ENCODE data around the gene ARNT2. TPM values are rescaled to one million over a fixed set of nuclear protein-coding genes. Genes with fewer than 3 reads are reported as not detected.

Gene ARNT2
- total and polyA plus RNA-seq, 4 experiments from 2014 or later, result not detected

DNA sequence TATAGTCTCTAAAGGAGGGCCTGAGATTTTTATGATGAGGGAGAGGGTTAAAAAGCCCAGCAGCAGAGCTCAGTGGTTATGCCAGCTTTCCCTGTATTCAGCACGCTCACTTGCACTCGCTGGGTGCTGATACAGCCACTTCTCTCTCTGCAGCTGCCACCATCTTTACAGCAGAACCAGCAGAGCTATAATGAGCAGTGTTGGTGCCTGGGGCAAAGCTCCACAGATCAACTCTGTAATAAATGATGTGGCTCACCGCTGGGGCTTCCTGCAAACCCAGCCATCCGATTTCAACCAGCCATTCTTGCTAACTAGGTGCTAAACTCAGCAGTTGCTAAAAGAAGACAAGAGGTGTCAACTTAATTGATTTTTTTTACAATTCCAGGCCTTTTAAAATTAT, 48.0 kb downstream of the ARNT2 start:
- Mint-ChIP-seq H3K4me3 (no peak overlapping the region), H3K27me3 (peaks cover 8 to 22% of the 10 kb centered on the region in 2 donors), H3K4me1 (peaks cover 0 to 6% (median 1%) of the 10 kb centered on the region in 4 donors), H3K9me3 (no peaks in the 10 kb centered on the region), H3K27ac (no peak overlapping the region), H3K36me3 (no peaks in the 10 kb centered on the region)
- H3K27ac ChIP-seq (ENCODE audit: low read depth, low read length), result no peak overlapping the region
- no peak for DNase-seq
- no peak overlapping the region for H3K4me3 ChIP-seq (ENCODE audit: low read length in 2 of 2)
- no peaks in the 10 kb centered on the region for H3K9me3 ChIP-seq (ENCODE audit: control insufficient read depth in 1 of 2, low read length in 2 of 2)
- ChIA-PET POLR2A (ENCODE audit: partially characterized antibody) (no interaction called here), CTCF (ENCODE audit: partially characterized antibody) (interaction anchor here (1.1 to 11.3 kb wide), 4 partner anchors 10 to 814 kb away, joined by 3 to 138 read pairs (median 13); partner anchors contain the start of gene CEMIP)
- intact Hi-C loops (cut with micrococcal nuclease), result loop anchor here (10.0 kb wide), 1 partner anchor 243 kb away; the partner anchor contains the start of gene ABHD17C
- H3K4me1 ChIP-seq (ENCODE audit: insufficient read depth, low read length), result no peaks in the 10 kb centered on the region
- H3K27me3 ChIP-seq (ENCODE audit: insufficient read depth, low read length), result peaks cover 3% of the 10 kb centered on the region
- no peaks in the 10 kb centered on the region for H3K36me3 ChIP-seq (ENCODE audit: insufficient read depth, low read length)

DNA sequence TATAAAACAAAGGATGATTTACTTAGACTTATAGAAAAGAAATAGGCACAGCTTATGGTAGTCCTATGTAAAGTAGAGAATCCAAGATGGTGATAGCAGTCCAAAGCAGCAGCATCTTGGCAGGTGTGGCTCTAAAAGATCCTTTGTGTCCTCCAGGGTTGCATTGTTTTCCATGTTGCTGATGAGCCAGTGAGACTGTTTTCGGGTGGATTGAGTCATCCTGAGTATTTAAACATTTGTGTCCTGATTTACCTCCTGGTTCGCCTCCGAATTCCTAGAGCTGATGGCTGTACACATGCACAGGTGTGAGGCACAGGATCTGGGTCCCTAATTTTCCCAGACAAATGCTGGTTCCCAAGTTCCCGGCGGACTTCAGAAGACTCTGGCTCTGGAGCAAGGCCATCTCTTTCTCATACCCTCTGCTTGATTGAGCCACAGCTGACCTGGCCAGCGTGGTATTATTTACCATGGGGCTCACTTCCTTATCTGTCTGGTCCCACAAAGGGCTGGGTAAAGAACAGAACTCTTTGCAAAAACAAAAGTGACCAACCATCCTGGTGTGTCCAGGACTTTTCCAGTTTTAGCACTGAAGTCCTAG, 51.0 kb downstream of the ARNT2 start:
- no peaks in the 10 kb centered on the region for H3K9me3 Mint-ChIP-seq
- Histone ChIP-seq H3K4me3 (ENCODE audit: low read length in 2 of 2) (no peak overlapping the region), H3K9me3 (ENCODE audit: control insufficient read depth in 1 of 2, low read length in 2 of 2) (no peaks in the 10 kb centered on the region), H3K4me1 (ENCODE audit: insufficient read depth, low read length) (no peaks in the 10 kb centered on the region), H3K27me3 (ENCODE audit: insufficient read depth, low read length) (peaks cover 3% of the 10 kb centered on the region), H3K27ac (ENCODE audit: low read depth, low read length) (no peak overlapping the region), H3K36me3 (ENCODE audit: insufficient read depth, low read length) (no peaks in the 10 kb centered on the region)
- H3K4me3 Mint-ChIP-seq, result no peak overlapping the region
- intact Hi-C loops (cut with micrococcal nuclease), result loop anchor here (5.0 to 10.0 kb wide), 2 partner anchors 240 to 652 kb away; partner anchors contain the start of gene ABHD17C
- H3K36me3 Mint-ChIP-seq, result no peaks in the 10 kb centered on the region
- ChIA-PET CTCF (ENCODE audit: partially characterized antibody) (interaction anchor here (0.7 to 11.3 kb wide), 10 partner anchors 9 to 811 kb away, joined by 4 to 138 read pairs (median 8); partner anchors contain the start of gene CEMIP), POLR2A (ENCODE audit: partially characterized antibody) (no interaction called here)
- no peak overlapping the region for H3K27ac Mint-ChIP-seq
- peaks cover 0 to 6% (median 1%) of the 10 kb centered on the region in 4 donors for H3K4me1 Mint-ChIP-seq
- H3K27me3 Mint-ChIP-seq, result peaks cover 8 to 17% of the 10 kb centered on the region in 2 donors
- DNase-seq, result no peak

DNA sequence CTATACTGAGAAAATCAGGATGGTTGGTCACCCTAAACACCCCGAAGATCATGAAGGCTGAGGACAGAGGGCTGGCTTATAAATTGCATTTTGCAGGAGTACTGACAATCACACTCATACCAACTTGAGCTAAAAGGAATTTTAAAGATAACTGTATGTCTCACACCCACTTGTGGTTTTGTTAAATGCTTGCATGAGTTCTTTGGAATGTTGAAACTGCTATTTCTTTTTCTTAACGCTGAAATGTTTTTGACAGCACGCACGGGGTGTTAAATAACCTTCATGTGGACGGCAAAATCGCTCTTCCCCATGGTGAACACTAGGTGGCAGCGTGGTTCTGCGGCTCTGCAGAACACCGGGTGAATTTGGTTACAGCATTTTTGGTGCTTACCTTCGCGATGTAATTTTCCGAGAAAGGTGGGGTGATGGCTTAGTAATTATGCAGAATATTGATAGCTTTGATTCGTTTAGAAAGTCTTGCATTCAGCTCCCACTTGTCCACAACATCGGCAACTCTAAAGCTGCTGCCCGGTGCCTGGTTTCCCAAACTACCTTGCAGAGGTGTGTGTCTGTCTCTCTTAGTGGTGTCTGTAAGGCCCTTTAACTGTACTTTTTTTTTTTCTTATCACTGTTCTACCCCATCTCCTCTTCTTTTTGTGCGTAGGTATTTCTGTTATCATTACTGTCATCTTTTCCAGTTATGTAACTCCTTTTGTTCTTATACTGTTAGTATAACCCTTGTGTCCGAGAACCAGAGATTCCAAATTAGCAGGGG, 51.7 kb downstream of the ARNT2 start:
- intact Hi-C loops (cut with micrococcal nuclease), result loop anchor here (5.0 to 10.0 kb wide), 2 partner anchors 239 to 651 kb away; partner anchors contain the start of gene ABHD17C
- peaks cover 3% of the 10 kb centered on the region for H3K27me3 ChIP-seq (ENCODE audit: insufficient read depth, low read length)
- POLR2A ChIA-PET (ENCODE audit: partially characterized antibody), result no interaction called here
- Mint-ChIP-seq H3K4me1 (peaks cover 0 to 6% (median 1%) of the 10 kb centered on the region in 4 donors), H3K27ac (no peak overlapping the region), H3K9me3 (no peaks in the 10 kb centered on the region), H3K27me3 (peaks cover 8 to 17% of the 10 kb centered on the region in 2 donors), H3K4me3 (peak overlapping the region in 1 of 8 donors; percentile 25), H3K36me3 (no peaks in the 10 kb centered on the region)
- peak in 4 of 5 donors; percentile 52 to 55 (median 54) for DNase-seq
- CTCF ChIA-PET (ENCODE audit: partially characterized antibody), result interaction anchor here (0.8 to 11.3 kb wide), 16 partner anchors 8 to 813 kb away, joined by 3 to 138 read pairs (median 5); partner anchors contain the start of gene CEMIP
- no peaks in the 10 kb centered on the region for H3K4me1 ChIP-seq (ENCODE audit: insufficient read depth, low read length)
- no peak overlapping the region for H3K4me3 ChIP-seq (ENCODE audit: low read length in 2 of 2)
- no peak overlapping the region for H3K27ac ChIP-seq (ENCODE audit: low read depth, low read length)
- no peaks in the 10 kb centered on the region for H3K9me3 ChIP-seq (ENCODE audit: control insufficient read depth in 1 of 2, low read length in 2 of 2)
- no peaks in the 10 kb centered on the region for H3K36me3 ChIP-seq (ENCODE audit: insufficient read depth, low read length)

DNA sequence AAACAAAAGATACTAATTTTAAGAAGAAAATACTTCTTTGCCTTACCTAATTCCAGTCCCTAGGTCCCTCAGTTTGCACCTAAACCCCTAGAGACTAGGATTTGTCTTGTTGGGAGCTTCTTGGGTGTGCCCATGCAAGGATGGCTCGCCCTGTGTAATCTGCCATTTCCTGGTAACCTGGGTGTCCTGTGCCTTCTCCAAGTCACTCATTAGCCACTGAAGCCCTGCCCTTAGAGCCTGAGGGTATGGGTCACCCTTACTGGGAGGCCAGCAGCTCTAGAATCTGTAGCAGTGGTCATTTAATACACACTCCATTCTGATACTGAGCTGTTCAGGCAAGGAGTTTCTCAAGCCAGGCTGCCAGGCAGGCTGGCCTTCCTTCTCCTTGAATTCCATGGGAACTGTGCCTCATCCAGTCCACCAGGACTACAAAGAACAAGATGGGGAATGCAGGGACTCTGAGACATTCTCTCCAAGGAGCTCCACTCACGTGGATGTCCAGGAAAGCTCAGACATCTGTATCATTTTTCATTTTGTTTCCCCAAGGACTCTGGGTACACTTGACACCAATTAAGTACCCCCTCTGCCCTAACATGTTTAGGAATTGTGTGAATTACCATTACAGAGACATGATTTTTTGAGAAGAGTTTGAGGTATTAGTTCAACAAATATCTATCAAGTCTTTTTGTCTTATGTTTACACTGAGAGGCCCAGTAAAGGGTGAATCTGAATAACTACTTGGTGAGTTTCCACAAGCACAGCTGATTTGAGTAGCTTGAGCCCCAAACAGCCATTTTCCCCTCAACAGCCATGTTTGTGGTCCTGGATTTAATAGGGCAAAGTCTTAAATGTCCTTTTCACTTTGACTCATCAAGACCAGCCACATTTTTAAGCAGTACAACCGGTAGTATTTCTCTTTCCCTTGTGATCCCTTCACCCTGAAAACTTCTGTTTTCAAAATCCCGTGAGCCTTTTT, 52.6 kb downstream of the ARNT2 start:
- Histone ChIP-seq H3K27ac (ENCODE audit: low read depth, low read length) (no peak overlapping the region), H3K36me3 (ENCODE audit: insufficient read depth, low read length) (no peaks in the 10 kb centered on the region), H3K27me3 (ENCODE audit: insufficient read depth, low read length) (peaks cover 3% of the 10 kb centered on the region), H3K4me3 (ENCODE audit: low read length in 2 of 2) (no peak overlapping the region), H3K4me1 (ENCODE audit: insufficient read depth, low read length) (no peaks in the 10 kb centered on the region), H3K9me3 (ENCODE audit: control insufficient read depth in 1 of 2, low read length in 2 of 2) (no peaks in the 10 kb centered on the region)
- Mint-ChIP-seq H3K4me1 (peaks cover 0 to 6% (median 1%) of the 10 kb centered on the region in 4 donors), H3K27me3 (peaks cover 8 to 11% of the 10 kb centered on the region in 2 donors), H3K36me3 (no peaks in the 10 kb centered on the region), H3K9me3 (no peaks in the 10 kb centered on the region), H3K27ac (no peak overlapping the region), H3K4me3 (no peak overlapping the region)
- DNase-seq, result no peak
- ChIA-PET CTCF (ENCODE audit: partially characterized antibody) (interaction anchor here (0.6 to 11.3 kb wide), 18 partner anchors 9 to 815 kb away, joined by 3 to 138 read pairs (median 5); partner anchors contain the start of gene CEMIP), POLR2A (ENCODE audit: partially characterized antibody) (no interaction called here)
- intact Hi-C loops (cut with micrococcal nuclease), result loop anchor here (5.0 to 10.0 kb wide), 2 partner anchors 238 to 650 kb away; partner anchors contain the start of gene ABHD17C

DNA sequence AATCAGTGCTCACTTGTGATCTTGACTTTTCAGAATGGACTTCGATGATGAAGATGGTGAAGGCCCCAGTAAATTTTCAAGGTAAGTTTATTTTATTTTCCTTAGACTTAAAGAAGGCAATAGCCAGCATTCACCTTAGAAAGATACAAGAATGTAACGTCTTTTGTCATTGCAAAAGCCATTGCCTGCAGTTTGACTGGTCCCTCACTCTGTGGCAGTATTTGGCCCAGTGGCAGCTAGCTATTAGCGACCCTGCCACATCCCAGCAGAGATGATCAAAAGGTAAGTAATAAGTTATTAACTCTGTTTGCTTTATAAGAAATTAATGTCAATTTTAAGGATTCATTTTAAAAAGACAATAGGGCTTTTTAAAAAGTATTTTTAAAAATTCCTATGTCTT, 53.7 kb downstream of the ARNT2 start:
- H3K4me1 Mint-ChIP-seq, result peaks cover 0 to 6% (median 1%) of the 10 kb centered on the region in 4 donors
- H3K36me3 Mint-ChIP-seq, result no peaks in the 10 kb centered on the region
- H3K9me3 Mint-ChIP-seq, result no peaks in the 10 kb centered on the region
- H3K27me3 Mint-ChIP-seq, result peaks cover 6 to 8% of the 10 kb centered on the region in 2 donors
- POLR2A ChIA-PET (ENCODE audit: partially characterized antibody), result no interaction called here
- intact Hi-C loops (cut with micrococcal nuclease), result loop anchor here (5.0 to 10.0 kb wide), 2 partner anchors 237 to 649 kb away; partner anchors contain the start of gene ABHD17C
- H3K27me3 ChIP-seq (ENCODE audit: insufficient read depth, low read length), result peaks cover 2% of the 10 kb centered on the region
- CTCF ChIA-PET (ENCODE audit: partially characterized antibody), result interaction anchor here (2.0 to 11.3 kb wide), 4 partner anchors 8 to 809 kb away, joined by 11 to 138 read pairs (median 26); partner anchors contain the start of gene CEMIP
- no peaks in the 10 kb centered on the region for H3K9me3 ChIP-seq (ENCODE audit: control insufficient read depth in 1 of 2, low read length in 2 of 2)
- no peak overlapping the region for H3K27ac ChIP-seq (ENCODE audit: low read depth, low read length)
- H3K4me3 ChIP-seq (ENCODE audit: low read length in 2 of 2), result no peak overlapping the region
- no peaks in the 10 kb centered on the region for H3K4me1 ChIP-seq (ENCODE audit: insufficient read depth, low read length)
- no peaks in the 10 kb centered on the region for H3K36me3 ChIP-seq (ENCODE audit: insufficient read depth, low read length)
- DNase-seq, result no peak
- no peak overlapping the region for H3K4me3 Mint-ChIP-seq
- H3K27ac Mint-ChIP-seq, result no peak overlapping the region

DNA sequence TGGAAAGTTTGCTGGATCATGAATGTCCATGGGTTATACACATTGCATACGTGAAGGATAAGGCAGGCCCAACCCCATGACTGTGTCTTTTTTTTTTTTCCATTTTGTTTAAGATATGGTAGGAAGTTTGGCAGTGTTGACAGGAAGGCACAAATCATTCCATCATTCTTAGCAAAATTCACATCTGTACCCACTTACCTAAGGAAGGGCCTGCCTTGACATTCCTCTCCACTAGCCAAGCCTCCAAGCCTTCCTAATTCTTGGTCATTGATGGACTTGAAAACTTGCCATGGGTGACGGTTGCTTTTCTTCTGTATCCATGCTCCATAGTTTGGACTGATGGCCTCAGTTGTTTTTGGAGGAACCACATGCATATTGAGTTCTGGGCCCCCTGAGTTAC, 54.4 kb downstream of the ARNT2 start:
- H3K27me3 Mint-ChIP-seq, result peaks cover 6 to 7% of the 10 kb centered on the region in 2 donors
- H3K4me1 Mint-ChIP-seq, result peaks cover 0 to 6% (median 1%) of the 10 kb centered on the region in 4 donors
- Histone ChIP-seq H3K27ac (ENCODE audit: low read depth, low read length) (no peak overlapping the region), H3K27me3 (ENCODE audit: insufficient read depth, low read length) (no peaks in the 10 kb centered on the region), H3K4me3 (ENCODE audit: low read length in 2 of 2) (no peak overlapping the region), H3K4me1 (ENCODE audit: insufficient read depth, low read length) (no peaks in the 10 kb centered on the region), H3K9me3 (ENCODE audit: control insufficient read depth in 1 of 2, low read length in 2 of 2) (no peaks in the 10 kb centered on the region), H3K36me3 (ENCODE audit: insufficient read depth, low read length) (no peaks in the 10 kb centered on the region)
- no peak overlapping the region for H3K27ac Mint-ChIP-seq
- intact Hi-C loops (cut with micrococcal nuclease), result loop anchor here (5.0 to 10.0 kb wide), 2 partner anchors 236 to 649 kb away; partner anchors contain the start of gene ABHD17C
- POLR2A ChIA-PET (ENCODE audit: partially characterized antibody), result no interaction called here
- no peak for DNase-seq
- CTCF ChIA-PET (ENCODE audit: partially characterized antibody), result interaction anchor here (11.3 kb wide), 1 partner anchor 318 kb away, joined by 138 read pairs; the partner anchor contains the start of gene CEMIP
- H3K36me3 Mint-ChIP-seq, result no peaks in the 10 kb centered on the region
- H3K4me3 Mint-ChIP-seq, result no peak overlapping the region
- H3K9me3 Mint-ChIP-seq, result no peaks in the 10 kb centered on the region
